NCI-H2196 (cell line): Measurements from ENCODE around the gene RBM20.
"Not testable (repeated sequence)": the region's sequence is repeated elsewhere in the genome, so short reads cannot be mapped to it uniquely, and the experiment has no call there.

ENCODE experiments used
- DNase-seq: peaks from one replicate; lab custom pipeline; 2025; ENCODE audit not compliant: unreplicated experiment; lab: John Stamatoyannopoulos, UW

The RBM20 gene

GRCh38 chr10:110625356-110625894 lies 18.7 kb upstream of the RBM20 start:
- no peak for DNase-seq

- DNase-seq: no peak
These were observed 17.9 kb upstream of the RBM20 start for GRCh38 chr10:110625951-110626855.

GRCh38 chr10:110628161-110628560 lies 16.0 kb upstream of the RBM20 start:
- no peak for DNase-seq

- peak; percentile 73 for DNase-seq
These were observed 14.4 kb upstream of the RBM20 start for GRCh38 chr10:110629680-110630191.

GRCh38 chr10:110631934-110632333 lies 12.2 kb upstream of the RBM20 start:
- DNase-seq: no peak

- no peak for DNase-seq
These were observed 11.4 kb upstream of the RBM20 start for GRCh38 chr10:110632591-110633215.

- peak; percentile 57 for DNase-seq
These were observed 9.5 kb upstream of the RBM20 start for GRCh38 chr10:110634527-110635209.

GRCh38 chr10:110636572-110636931 lies 7.6 kb upstream of the RBM20 start:
- DNase-seq: no peak

GRCh38 chr10:110636932-110637557 lies 7.1 kb upstream of the RBM20 start:
- no peak for DNase-seq

- DNase-seq: no peak
These were observed 6.5 kb upstream of the RBM20 start for GRCh38 chr10:110637558-110638053.

- DNase-seq: no peak
These were observed 5.8 kb upstream of the RBM20 start for GRCh38 chr10:110638319-110638718.

GRCh38 chr10:110639046-110639445 lies 5.1 kb upstream of the RBM20 start:
- DNase-seq: not testable (repeated sequence)

GRCh38 chr10:110639858-110640257 lies 4.3 kb upstream of the RBM20 start:
- DNase-seq: not testable (repeated sequence)

GRCh38 chr10:110641256-110641655 lies 2.9 kb upstream of the RBM20 start:
- peak; percentile 25 for DNase-seq

GRCh38 chr10:110642204-110643034 lies 1.7 kb upstream of the RBM20 start:
- no peak for DNase-seq

- no peak for DNase-seq
These were observed 992 bp upstream of the RBM20 start for GRCh38 chr10:110643035-110643652.

GRCh38 chr10:110644598-110645462 lies 694 bp downstream of the RBM20 start:
- DNase-seq: no peak

- DNase-seq: no peak
These were observed 2.4 kb downstream of the RBM20 start for GRCh38 chr10:110646417-110647135.
